ENCODE results near the gene TMTC3. TPM values are rescaled to one million over a fixed set of nuclear protein-coding genes. Genes with fewer than 3 reads are reported as not detected.

TMTC3 gene
- total RNA-seq, 4 donors from 2014 or later: 23.3 to 60.9 (median 32.8) TPM

DNA sequence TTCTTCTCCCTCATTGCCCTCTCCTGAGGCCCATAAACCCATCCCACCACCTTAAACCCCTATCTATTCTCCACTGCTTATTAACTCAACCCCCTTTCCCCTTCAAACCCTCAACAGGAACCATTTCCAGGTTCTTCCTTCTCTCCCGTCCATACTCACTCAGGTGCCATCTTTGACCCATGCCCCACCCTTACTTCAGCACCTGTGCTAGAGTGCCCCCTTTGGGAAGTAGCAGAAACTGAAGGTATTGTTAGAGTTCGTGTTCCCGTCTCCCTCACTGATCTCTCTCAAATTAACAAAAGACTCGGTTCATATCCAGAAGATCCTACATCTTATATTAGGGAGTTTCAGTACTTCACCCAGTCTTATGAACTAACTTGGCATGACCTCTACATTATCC, 86.6 kb downstream of the TMTC3 start:
- Histone ChIP-seq H3K9me3 (peaks cover 0 to under 1% (median 0%) of the 10 kb centered on the region in 3 donors), H3K27me3 (no peaks in the 10 kb centered on the region), H3K27ac (no peak overlapping the region), H3K4me3 (no peak overlapping the region), H3K36me3 (no peaks in the 10 kb centered on the region), H3K4me1 (no peaks in the 10 kb centered on the region)
- DNase-seq: no peak
- intact Hi-C loops (cut with DNase I): no loop called here
- TF ChIP-seq, protein P1, sequence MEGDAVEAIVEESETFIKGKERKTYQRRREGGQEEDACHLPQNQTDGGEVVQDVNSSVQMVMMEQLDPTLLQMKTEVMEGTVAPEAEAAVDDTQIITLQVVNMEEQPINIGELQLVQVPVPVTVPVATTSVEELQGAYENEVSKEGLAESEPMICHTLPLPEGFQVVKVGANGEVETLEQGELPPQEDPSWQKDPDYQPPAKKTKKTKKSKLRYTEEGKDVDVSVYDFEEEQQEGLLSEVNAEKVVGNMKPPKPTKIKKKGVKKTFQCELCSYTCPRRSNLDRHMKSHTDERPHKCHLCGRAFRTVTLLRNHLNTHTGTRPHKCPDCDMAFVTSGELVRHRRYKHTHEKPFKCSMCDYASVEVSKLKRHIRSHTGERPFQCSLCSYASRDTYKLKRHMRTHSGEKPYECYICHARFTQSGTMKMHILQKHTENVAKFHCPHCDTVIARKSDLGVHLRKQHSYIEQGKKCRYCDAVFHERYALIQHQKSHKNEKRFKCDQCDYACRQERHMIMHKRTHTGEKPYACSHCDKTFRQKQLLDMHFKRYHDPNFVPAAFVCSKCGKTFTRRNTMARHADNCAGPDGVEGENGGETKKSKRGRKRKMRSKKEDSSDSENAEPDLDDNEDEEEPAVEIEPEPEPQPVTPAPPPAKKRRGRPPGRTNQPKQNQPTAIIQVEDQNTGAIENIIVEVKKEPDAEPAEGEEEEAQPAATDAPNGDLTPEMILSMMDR (IDR thresholded peaks at IDR 0.05): no peak
- no peak for TF ChIP-seq POLR2A (IDR thresholded peaks at IDR 0.05)
- 87 to 98% methylated on average over 4 of the region's 4 CpGs for WGBS, 2 donors

DNA sequence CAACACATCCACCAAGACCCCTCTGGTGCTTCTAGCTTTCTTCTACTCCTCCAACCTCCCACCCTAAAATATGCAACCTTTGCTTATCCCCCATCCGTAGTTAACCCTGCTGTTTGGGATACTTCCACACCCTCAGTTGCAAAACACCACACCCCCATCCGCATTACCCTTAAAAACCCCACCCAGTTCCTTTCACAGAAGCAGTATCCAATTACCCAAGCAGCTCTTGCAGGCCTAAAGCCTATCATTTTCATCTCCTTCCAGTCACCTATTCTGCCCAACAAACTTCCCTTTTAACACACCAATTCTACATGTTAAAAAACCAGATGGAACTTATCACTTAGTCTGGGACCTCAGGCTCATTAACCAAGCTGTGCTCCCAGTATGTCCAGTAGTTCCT, 88.2 kb downstream of the TMTC3 start:
- no peaks in the 10 kb centered on the region for H3K4me1 ChIP-seq
- H3K36me3 ChIP-seq: no peaks in the 10 kb centered on the region
- H3K27ac ChIP-seq: no peak overlapping the region
- no peak for DNase-seq
- H3K4me3 ChIP-seq: no peak overlapping the region
- no peaks in the 10 kb centered on the region for H3K27me3 ChIP-seq
- H3K9me3 ChIP-seq: no peaks in the 10 kb centered on the region
- intact Hi-C loops (cut with DNase I): no loop called here
- TF ChIP-seq, protein P1 (IDR thresholded peaks at IDR 0.05): no peak
- no peak for TF ChIP-seq POLR2A (IDR thresholded peaks at IDR 0.05)
- WGBS, 2 donors: 92 to 98% methylated on average over 2 of the region's 2 CpGs

DNA sequence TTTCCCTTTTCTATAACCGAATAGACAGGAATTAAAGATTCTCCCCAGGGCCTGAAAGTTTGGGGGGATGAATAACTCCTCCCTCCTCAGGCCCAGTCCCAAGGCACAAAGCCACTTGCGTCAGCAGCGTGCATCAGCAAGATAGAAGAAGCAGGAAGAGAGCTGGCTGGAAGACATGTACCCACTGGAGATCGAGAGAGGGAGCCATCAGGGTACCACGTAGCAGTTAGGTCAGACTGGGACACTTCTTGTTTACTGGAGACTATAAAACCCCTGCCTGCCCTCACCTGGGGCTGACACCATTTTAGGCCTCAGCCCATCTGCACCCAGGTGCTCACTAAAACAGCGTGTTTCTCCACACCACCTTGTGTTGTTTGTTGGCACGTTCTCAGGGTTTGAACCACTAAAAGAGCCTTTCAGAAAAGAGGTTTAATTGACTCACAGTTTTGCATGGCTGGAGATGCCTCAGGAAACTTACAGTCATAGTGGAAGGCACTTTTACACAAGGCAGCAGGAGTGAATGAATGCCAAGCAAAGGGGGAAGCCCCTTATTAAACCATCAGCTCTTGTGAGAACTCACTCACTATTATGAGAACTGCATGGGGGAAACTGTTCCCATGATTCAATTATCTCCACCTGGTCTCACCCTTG, 93.2 kb downstream of the TMTC3 start:
- Histone ChIP-seq H3K27me3 (no peaks in the 10 kb centered on the region), H3K4me3 (no peak overlapping the region), H3K9me3 (no peaks in the 10 kb centered on the region), H3K27ac (no peak overlapping the region), H3K36me3 (no peaks in the 10 kb centered on the region), H3K4me1 (no peaks in the 10 kb centered on the region)
- TF ChIP-seq POLR2A (IDR thresholded peaks at IDR 0.05): no peak
- TF ChIP-seq, protein P1 (IDR thresholded peaks at IDR 0.05): no peak
- intact Hi-C loops (cut with DNase I): no loop called here
- no peak for DNase-seq
- 78 to 88% methylated on average over 4 to 6 of the region's 7 CpGs for WGBS, 2 donors

DNA sequence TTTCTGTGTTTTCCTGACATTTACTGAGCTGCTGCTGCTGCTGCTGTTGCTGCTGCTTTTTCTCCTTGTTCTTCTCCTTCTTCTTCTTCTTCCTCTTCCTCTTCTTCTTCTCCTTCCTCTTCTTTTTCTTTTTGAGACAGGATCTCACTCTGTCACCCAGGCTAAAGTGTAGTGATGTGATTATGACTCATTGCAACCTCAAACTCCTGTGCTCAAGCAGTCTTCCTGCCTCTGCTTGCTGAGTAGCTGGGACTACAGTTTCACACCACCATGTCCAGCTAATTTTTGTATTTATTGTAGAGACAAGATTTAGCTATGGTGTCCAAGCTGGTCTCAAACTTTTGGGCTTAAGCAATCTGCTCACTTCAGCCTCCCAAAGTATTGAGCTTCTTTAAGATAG, 95.8 kb downstream of the TMTC3 start:
- TF ChIP-seq POLR2A (IDR thresholded peaks at IDR 0.05): no peak
- TF ChIP-seq, protein P1 (IDR thresholded peaks at IDR 0.05): no peak
- Histone ChIP-seq H3K36me3 (no peaks in the 10 kb centered on the region), H3K4me1 (peaks cover 0 to 12% (median 4%) of the 10 kb centered on the region in 3 donors), H3K27ac (no peak overlapping the region), H3K4me3 (no peak overlapping the region), H3K9me3 (no peaks in the 10 kb centered on the region), H3K27me3 (no peaks in the 10 kb centered on the region)
- DNase-seq: no peak
- intact Hi-C loops (cut with DNase I): no loop called here

DNA sequence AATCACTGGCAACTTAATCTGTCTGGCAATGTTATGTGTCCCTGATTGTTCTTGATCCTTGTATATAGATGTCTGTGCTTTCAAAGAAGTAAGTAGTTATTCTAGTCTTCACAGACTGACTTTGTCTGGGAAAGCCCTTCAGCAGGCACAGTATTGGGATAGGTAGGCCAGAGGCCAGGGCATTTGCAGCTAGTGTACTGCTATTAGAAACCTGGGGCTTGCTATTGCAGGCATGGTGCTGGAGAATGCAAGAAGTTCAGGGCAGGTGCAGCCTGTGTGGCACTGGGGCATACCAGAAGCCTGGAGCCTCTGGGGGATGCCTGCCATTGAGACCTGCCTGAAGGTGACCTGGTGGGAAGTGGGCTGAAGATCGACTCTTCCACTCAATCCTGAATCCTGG, 96.3 kb downstream of the TMTC3 start:
- TF ChIP-seq, protein P1 (IDR thresholded peaks at IDR 0.05): no peak
- Histone ChIP-seq H3K36me3 (no peaks in the 10 kb centered on the region), H3K4me3 (no peak overlapping the region), H3K4me1 (peaks cover 0 to 12% (median 4%) of the 10 kb centered on the region in 3 donors), H3K27ac (no peak overlapping the region), H3K27me3 (no peaks in the 10 kb centered on the region), H3K9me3 (no peaks in the 10 kb centered on the region)
- 100% methylated on average over 1 of the region's 1 CpG for WGBS, 2 donors
- no peak for DNase-seq
- intact Hi-C loops (cut with DNase I): no loop called here
